HG03460 (cell line): ENCODE measurements around the gene GON4L.
"Not testable (repeated sequence)": the region's sequence is repeated elsewhere in the genome, so short reads cannot be mapped to it uniquely, and the experiment has no call there.

Experiments used
- ATAC-seq: cut with Tn5 transposase; IDR thresholded peaks from one replicate; pipeline ENCODE4 v1.9.1; 2021; ENCODE audit not compliant: unreplicated experiment

The GON4L gene

GRCh38 chr1:155880251-155880650, 23.2 kb upstream of the GON4L start:
- no peak for ATAC-seq

- no peak for ATAC-seq
Measured at GRCh38 chr1:155877945-155878344, 20.9 kb upstream of the GON4L start.

- no peak for ATAC-seq
Measured at GRCh38 chr1:155873860-155874259, 16.8 kb upstream of the GON4L start.

DNA sequence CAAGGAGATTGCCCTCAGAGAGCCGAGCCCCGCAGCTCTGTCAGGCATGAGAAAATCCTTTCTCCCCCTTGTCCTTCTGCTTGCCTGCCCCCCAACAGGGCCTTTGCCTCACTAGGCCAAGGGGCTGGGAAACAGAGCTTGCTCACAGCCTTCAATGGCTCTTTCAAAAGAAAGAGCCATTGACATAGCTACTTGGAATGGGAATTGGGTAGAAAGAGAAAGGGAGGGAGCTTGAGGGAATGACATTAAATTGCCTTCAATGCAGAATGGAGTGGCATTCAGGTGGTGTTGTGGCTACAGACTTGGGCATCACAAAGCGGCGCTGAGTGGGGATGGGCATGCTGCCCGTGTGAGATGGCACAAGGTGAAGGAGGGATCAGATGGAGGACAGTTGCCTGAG, 15.5 kb upstream of the GON4L start:
- ATAC-seq = no peak

GRCh38 chr1:155871390-155871789, 14.4 kb upstream of the GON4L start:
- ATAC-seq = no peak

DNA sequence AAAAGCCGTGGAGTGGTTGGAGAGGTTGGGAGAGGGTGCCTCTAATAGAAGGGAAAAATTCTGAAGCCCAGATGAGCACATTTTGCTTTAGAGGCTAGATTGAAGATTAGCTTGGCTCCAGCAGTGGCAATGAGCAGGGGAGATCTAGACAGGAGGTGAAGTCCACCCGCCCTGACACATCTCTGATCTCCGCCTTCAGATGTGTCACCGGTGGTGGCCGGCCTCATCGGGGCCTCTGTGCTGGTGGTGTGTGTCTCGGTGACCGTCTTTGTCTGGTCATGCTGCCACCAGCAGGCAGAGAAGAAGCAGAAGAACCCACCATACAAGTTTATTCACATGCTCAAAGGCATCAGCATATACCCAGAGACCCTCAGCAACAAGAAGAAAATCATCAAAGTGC, 10.8 kb upstream of the GON4L start:
- no peak for ATAC-seq

- no peak for ATAC-seq
Measured at GRCh38 chr1:155864393-155864792, 7.4 kb upstream of the GON4L start.

DNA sequence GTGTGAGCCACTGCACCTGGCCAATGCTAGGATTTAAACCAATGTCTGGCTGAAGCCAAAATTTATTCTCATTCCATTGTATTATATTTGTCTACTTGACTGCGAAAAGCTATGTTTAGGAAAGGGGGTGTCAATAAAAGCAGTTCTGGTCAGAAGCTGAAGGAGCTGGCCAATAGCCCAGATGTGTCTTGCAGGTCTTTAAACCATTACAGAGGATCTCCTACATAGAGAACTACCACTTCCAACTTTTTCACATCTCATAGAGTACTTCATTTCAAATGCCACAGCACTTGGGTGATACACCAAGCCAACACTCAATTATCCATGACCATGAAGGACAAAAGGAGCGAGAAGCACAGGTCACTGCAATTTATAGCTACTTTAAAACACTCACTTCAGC, 4.9 kb upstream of the GON4L start:
- ATAC-seq = no peak

DNA sequence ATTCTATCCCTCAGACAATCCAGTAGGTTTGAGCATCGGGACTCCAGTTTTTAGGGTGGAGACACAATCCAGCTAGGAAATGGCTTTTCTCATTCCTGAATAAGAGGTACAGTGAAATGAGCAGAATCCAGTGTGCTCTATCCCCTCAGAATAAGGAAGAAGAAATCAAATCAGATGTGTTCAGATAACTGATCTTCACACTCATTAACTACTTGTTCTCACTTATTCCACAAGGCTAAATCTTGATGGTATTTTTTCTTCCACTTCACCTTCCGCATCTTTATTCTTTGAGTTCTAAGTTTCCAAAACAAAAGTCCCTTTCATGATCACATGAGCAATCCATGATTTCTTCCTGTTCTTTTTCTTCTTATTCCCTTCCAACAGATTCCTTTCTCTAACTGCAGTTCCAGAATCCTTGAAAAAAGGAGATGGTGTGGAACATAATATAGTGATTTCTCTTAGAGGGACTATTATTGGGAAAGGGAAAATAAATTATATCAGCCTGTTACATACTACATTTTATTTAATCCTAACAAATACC, 4.0 kb upstream of the GON4L start:
- ATAC-seq = no peak

GRCh38 chr1:155859881-155860871, 3.2 kb upstream of the GON4L start:
- ATAC-seq = peak; percentile 19

DNA sequence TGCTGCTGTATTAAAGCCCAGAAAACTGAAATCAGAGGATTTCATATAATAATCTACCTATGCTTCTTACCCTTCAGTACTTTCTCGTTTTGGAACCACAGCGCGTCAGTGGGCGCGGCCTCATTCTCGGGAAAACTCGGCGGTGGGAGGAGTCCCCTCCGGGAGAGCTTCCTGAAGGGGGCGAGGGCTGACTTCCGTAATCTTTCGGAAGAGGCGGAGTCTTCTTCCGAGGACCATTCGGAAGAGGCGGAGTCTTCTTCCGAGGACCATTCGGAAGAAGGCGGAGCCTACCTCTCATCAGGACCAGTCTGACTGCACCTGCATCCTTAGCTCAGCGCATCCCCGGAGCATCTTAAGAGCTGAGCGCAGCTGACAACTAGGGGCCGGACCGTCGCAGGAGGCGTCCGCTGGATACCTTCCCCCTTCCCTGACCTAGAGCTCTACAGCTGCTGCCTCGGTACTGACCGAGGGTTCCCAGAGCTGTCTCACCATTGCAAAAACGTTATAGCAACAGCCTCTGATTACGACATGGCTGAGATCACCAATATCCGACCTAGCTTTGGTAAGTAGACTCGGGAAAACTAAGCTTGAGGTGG, 2.3 kb upstream of the GON4L start, which contains the start of gene SYT11:
Gene SYT11 (plus strand): TSS at position 334 of the 596 bp plus-strand sequence. CDS start 195 bp downstream, at position 529.
- ATAC-seq = peak; percentile 57

DNA sequence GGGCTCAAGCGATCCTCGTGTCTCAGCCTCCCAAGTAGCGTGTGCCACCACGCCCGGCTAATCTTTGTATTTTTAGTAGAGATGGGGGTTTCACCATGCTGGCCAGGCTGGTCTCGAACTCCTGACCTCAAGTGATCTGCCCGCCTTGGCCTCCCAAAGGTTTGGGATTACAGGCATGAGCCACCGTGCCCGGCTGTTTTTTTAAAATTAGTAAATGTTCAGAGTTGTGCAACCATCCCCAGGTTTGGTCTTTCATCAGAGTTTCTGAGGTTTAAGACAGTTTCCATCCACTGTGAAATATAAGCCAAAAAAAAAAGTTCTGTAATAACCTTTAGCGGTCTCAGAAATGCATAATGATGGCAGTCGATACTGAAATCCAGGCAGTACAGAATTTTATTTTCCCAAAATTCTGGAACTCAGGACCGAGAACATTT, 1.8 kb upstream of the GON4L start:
- ATAC-seq = peak; percentile 6

DNA sequence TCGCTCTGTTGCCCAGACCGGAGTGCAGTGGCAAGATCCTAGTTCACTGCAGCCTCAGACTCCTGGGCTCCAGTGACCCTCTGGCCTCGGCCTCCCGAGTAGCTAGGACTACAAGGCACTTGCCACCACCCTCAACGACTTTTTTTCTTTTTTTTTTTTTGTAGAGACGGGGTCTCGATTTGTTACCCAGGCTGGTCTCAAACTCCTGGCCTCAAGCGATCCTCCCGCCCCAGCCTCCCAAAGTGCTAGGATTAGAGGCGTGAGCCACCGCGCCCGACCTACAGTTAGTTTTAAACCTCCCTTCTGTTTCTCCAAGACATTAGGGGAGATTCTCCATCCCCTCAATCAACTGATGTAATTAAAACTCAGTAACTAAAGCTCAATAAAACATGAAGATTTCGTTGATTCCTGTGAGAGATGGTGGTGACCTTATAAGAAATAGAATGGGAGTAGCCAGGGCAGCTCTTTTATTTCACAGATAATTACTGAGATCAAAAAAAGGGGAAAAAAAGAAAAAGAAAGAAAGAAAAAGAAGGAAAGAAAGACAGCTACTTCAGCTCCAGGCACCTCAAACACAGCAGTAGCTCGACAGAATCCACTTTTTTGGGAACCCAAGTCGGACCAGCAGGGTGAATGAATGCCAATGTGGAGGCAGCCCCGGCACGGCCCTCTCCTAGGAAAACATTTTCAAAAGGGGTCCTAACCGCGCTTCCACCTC, 598 bp downstream of the GON4L start:
- no peak for ATAC-seq

GRCh38 chr1:155850345-155850744, 6.7 kb downstream of the GON4L start:
- no peak for ATAC-seq

DNA sequence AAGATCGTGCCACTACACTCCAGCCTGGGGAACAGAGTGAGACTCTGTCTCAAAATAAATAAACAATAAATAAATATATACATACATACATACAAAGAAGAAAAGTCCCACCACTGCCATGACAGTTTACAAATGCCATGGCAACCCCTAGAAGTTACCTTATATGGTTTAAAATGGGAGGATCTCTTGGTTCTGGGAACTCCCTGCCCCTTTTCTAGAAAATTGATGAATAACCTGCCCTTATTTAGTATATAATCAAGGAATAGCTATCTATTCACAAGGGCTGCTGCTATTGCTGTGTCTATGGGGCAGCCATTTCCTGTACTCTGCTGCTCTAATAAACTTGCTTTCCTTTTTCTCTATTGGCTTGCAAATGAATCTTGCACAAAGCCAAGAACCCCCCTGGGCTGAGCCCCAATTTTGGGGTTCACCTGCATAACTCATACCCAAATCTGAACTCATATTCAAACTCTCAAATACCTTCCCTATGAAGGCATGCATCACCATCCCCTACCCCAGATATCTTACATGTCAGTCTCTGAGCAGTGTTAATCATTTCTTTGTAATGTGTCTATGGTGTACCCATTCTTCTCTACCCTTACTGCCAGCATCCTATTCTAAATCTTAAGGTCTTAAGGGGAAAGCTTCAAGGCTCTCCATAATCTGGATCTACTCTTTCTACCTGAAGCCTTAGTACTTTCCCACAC, 9.0 kb downstream of the GON4L start:
- no peak for ATAC-seq

- ATAC-seq = no peak
Measured at GRCh38 chr1:155844860-155845421, 12.1 kb downstream of the GON4L start.

GRCh38 chr1:155840386-155840785, 16.6 kb downstream of the GON4L start:
- no peak for ATAC-seq

GRCh38 chr1:155835548-155835947, 21.5 kb downstream of the GON4L start:
- ATAC-seq = no peak

DNA sequence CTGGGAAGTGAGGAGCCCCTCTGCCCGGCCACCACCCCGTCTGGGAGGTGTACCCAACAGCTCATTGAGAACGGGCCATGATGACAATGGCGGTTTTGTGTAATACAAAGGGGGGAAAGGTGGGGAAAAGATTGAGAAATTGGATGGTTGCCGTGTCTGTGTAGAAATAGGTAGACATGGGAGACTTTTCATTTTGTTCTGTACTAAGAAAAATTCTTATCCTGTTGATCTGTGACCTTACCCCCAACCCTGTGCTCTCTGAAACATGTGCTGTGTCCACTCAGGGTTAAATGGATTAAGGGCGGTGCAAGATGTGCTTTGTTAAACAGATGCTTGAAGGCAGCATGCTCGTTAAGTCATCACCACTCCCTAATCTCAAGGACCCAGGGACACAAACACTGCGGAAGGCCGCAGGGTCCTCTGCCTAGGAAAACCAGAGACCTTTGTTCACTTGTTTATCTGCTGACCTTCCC, 22.1 kb downstream of the GON4L start:
- ATAC-seq = not testable (repeated sequence)

DNA sequence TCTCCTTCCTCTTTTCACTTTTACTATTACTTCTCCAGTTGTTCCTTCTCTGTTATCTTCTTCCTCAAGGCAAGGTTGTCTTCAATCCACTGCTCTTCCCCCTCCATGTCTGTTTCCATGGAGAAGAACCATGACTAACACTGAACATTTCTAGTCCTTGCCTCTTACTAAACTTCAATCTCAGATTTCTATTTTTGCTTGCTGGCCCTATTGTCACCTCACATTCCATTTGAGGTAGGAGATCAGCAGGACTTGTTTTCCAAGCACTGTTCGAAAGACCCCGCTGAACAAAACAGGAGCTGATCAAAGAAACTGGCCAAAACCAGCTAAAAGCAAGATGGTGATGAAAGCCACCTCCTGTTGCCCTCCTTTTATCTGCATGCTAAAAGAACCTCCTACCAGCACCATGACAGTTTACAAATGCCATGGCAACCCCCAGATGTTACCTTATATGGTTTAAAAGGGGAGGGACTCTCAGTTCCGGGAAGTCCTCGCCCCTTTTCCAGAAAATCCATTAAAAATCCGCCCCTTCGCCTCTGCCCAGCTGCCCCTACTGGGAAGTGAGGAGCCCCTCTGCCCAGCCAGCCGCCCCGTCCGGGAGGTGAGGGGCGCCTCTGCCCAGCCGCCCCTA, 22.6 kb downstream of the GON4L start:
- no peak for ATAC-seq
